Activated T-cell treated with anti-CD3 and anti-CD28 coated beads, Interleukin-2, amount 50 U/mL, for 4 hours (primary cell): ENCODE measurements around the gene RTCA. TPM values are rescaled to one million over a fixed set of nuclear protein-coding genes. Genes with fewer than 3 reads are reported as not detected.
"Not testable (repeated sequence)": the region's sequence is repeated elsewhere in the genome, so short reads cannot be mapped to it uniquely, and the experiment has no call there.

ENCODE experiments used
- ATAC-seq, 2 donors: fragments of 200-7000 bp; cut with Tn5 transposase; one replicate each; pipeline ENCODE4 v1.10.0; 2021
- DNase-seq: peaks from one replicate; pipeline ENCODE4 v3.0.0-alpha.2; 2020
- H3K27me3 Mint-ChIP-seq: one replicate; pipeline ENCODE4 v1.8.0; 2021; ENCODE audit warnings: low read depth, mixed read lengths
- H3K36me3 Mint-ChIP-seq: one replicate; pipeline ENCODE4 v1.8.0; 2022; ENCODE audit warnings: mixed read lengths; ENCODE audit not compliant: insufficient read depth
- H3K4me1 Mint-ChIP-seq: one replicate; pipeline ENCODE4 v1.8.0; 2021; ENCODE audit warnings: low read depth, mixed read lengths
- H3K4me3 Mint-ChIP-seq: one replicate; pipeline ENCODE4 v1.8.0; 2021; ENCODE audit warnings: mild to moderate bottlenecking, moderate library complexity, mixed read lengths
- H3K9me3 Mint-ChIP-seq: one replicate; pipeline ENCODE4 v1.8.0; 2021; ENCODE audit warnings: mixed read lengths
- total RNA-seq, 3 donors: library from RNA; stranded (reverse); gene quantifications; one replicate each; pipeline ENCODE4 v1.2.1, GENCODE V29; 2021

Gene RTCA
- total RNA-seq, 3 donors from 2014 or later = 55.3 to 63.9 (median 58.0) TPM

GRCh38 chr1:100306735-100307313, 40.8 kb downstream of the RTCA start:
- Mint-ChIP-seq H3K9me3 (peaks cover 8% of the 10 kb centered on the region), H3K4me1 (peaks cover 10% of the 10 kb centered on the region), H3K4me3 (no peak overlapping the region), H3K27me3 (no peaks in the 10 kb centered on the region), H3K36me3 (no peaks in the 10 kb centered on the region)
- ATAC-seq = peak; percentile 41 to 60
- no peak for DNase-seq

- Mint-ChIP-seq H3K4me1 (peaks cover 10% of the 10 kb centered on the region), H3K36me3 (no peaks in the 10 kb centered on the region), H3K4me3 (no peak overlapping the region), H3K27me3 (no peaks in the 10 kb centered on the region), H3K9me3 (peaks cover 8% of the 10 kb centered on the region)
- DNase-seq (no peak), ATAC-seq (peak in 1 of 2 donors; percentile 52)
Measured at GRCh38 chr1:100308777-100309176, 42.8 kb downstream of the RTCA start.

GRCh38 chr1:100309863-100310262, 43.8 kb downstream of the RTCA start:
- Mint-ChIP-seq H3K36me3 (no peaks in the 10 kb centered on the region), H3K9me3 (peaks cover 8% of the 10 kb centered on the region), H3K4me3 (no peak overlapping the region), H3K27me3 (no peaks in the 10 kb centered on the region), H3K4me1 (peaks cover 10% of the 10 kb centered on the region)
- ATAC-seq = no peak
- DNase-seq = no peak

- no peak for DNase-seq
- H3K27me3 Mint-ChIP-seq = no peaks in the 10 kb centered on the region
- ATAC-seq = no peak
- H3K4me1 Mint-ChIP-seq = no peaks in the 10 kb centered on the region
- peaks cover 15% of the 10 kb centered on the region for H3K9me3 Mint-ChIP-seq
- no peak overlapping the region for H3K4me3 Mint-ChIP-seq
- no peaks in the 10 kb centered on the region for H3K36me3 Mint-ChIP-seq
Measured at GRCh38 chr1:100313382-100313781, 47.4 kb downstream of the RTCA start.

- peaks cover 5% of the 10 kb centered on the region for H3K36me3 Mint-ChIP-seq
- peaks cover 20% of the 10 kb centered on the region for H3K9me3 Mint-ChIP-seq
- DNase-seq (no peak), ATAC-seq (no peak)
- no peak overlapping the region for H3K4me3 Mint-ChIP-seq
- H3K4me1 Mint-ChIP-seq = no peaks in the 10 kb centered on the region
- no peaks in the 10 kb centered on the region for H3K27me3 Mint-ChIP-seq
Measured at GRCh38 chr1:100316622-100317021, 50.6 kb downstream of the RTCA start.

- no peak overlapping the region for H3K4me3 Mint-ChIP-seq
Measured at GRCh38 chr1:100320311-100321099, 54.5 kb downstream of the RTCA start.

GRCh38 chr1:100321100-100321493, 55.1 kb downstream of the RTCA start:
- no peak overlapping the region for H3K4me3 Mint-ChIP-seq
- ATAC-seq = no peak
- no peaks in the 10 kb centered on the region for H3K27me3 Mint-ChIP-seq
- H3K36me3 Mint-ChIP-seq = peaks cover 5% of the 10 kb centered on the region
- peaks cover 8% of the 10 kb centered on the region for H3K4me1 Mint-ChIP-seq
- peaks cover 20% of the 10 kb centered on the region for H3K9me3 Mint-ChIP-seq
- no peak for DNase-seq

More at GRCh38 chr1:100320311-100321099, 54.5 kb downstream of the RTCA start:
- peaks cover 8% of the 10 kb centered on the region for H3K4me1 Mint-ChIP-seq
- no peak for ATAC-seq
- DNase-seq = no peak
- peaks cover 20% of the 10 kb centered on the region for H3K9me3 Mint-ChIP-seq
- H3K36me3 Mint-ChIP-seq = peaks cover 5% of the 10 kb centered on the region
- no peaks in the 10 kb centered on the region for H3K27me3 Mint-ChIP-seq

- Mint-ChIP-seq H3K36me3 (peaks cover 5% of the 10 kb centered on the region), H3K4me1 (peaks cover 8% of the 10 kb centered on the region), H3K27me3 (no peaks in the 10 kb centered on the region), H3K4me3 (no peak overlapping the region), H3K9me3 (peaks cover 20% of the 10 kb centered on the region)
- ATAC-seq (no peak), DNase-seq (no peak)
Measured at GRCh38 chr1:100321506-100321905, 55.5 kb downstream of the RTCA start.

GRCh38 chr1:100322436-100323211, 56.6 kb downstream of the RTCA start:
- H3K27me3 Mint-ChIP-seq = no peaks in the 10 kb centered on the region
- H3K36me3 Mint-ChIP-seq = peaks cover 5% of the 10 kb centered on the region
- H3K9me3 Mint-ChIP-seq = peaks cover 15% of the 10 kb centered on the region
- ATAC-seq (no peak), DNase-seq (no peak)
- peaks cover 8% of the 10 kb centered on the region for H3K4me1 Mint-ChIP-seq
- H3K4me3 Mint-ChIP-seq = no peak overlapping the region

- no peak for ATAC-seq
- H3K4me3 Mint-ChIP-seq = no peak overlapping the region
- H3K9me3 Mint-ChIP-seq = peaks cover 13% of the 10 kb centered on the region
- H3K27me3 Mint-ChIP-seq = no peaks in the 10 kb centered on the region
- peaks cover 5% of the 10 kb centered on the region for H3K36me3 Mint-ChIP-seq
- H3K4me1 Mint-ChIP-seq = peaks cover 8% of the 10 kb centered on the region
- no peak for DNase-seq
Measured at GRCh38 chr1:100323419-100324106, 57.5 kb downstream of the RTCA start.

GRCh38 chr1:100325415-100326324, 59.7 kb downstream of the RTCA start:
- Mint-ChIP-seq H3K36me3 (no peaks in the 10 kb centered on the region), H3K4me3 (no peak overlapping the region), H3K9me3 (peaks cover 1% of the 10 kb centered on the region), H3K4me1 (peaks cover 8% of the 10 kb centered on the region), H3K27me3 (no peaks in the 10 kb centered on the region)
- ATAC-seq (no peak), DNase-seq (no peak)

GRCh38 chr1:100326325-100326670, 60.3 kb downstream of the RTCA start:
- not testable (repeated sequence) for DNase-seq, H3K4me3 Mint-ChIP-seq, H3K36me3 Mint-ChIP-seq, H3K27me3 Mint-ChIP-seq, H3K4me1 Mint-ChIP-seq, ATAC-seq, H3K9me3 Mint-ChIP-seq

GRCh38 chr1:100328133-100328532, 62.1 kb downstream of the RTCA start:
- Mint-ChIP-seq H3K4me3 (no peak overlapping the region), H3K9me3 (no peaks in the 10 kb centered on the region), H3K36me3 (no peaks in the 10 kb centered on the region), H3K27me3 (no peaks in the 10 kb centered on the region), H3K4me1 (no peaks in the 10 kb centered on the region)
- no peak for DNase-seq
- ATAC-seq = no peak
